GM10248 (cell line): Measurements from ENCODE around the gene ZNF175.
A peak's percentile ranks its signal among the peaks of the same experiment; 100 is the strongest.

ENCODE experiments used
- CTCF ChIA-PET: fragments of 300-600 bp; sonication (Branson Sonifier 250); formaldehyde crosslinking; extraction: SDS; loops from one replicate; lab custom pipeline; 2021; ENCODE audit warnings: antibody characterized with exemption; lab: Yijun Ruan, JAX
- POLR2A ChIA-PET: fragments of 350-650 bp; sonication (Branson Sonifier 250); formaldehyde crosslinking; extraction: SDS; loops from one replicate; lab custom pipeline; 2020; ENCODE audit warnings: antibody characterized with exemption; lab: Yijun Ruan, JAX
- DNase-seq: peaks from one replicate; pipeline ENCODE4 v3.0.0; 2012; ENCODE audit errors: extremely low spot score
- CTCF ChIP-seq: IDR thresholded peaks from 2 replicates; pipeline ENCODE4 v1.5.1; 2012; ENCODE audit warnings: mild to moderate bottlenecking, low read depth; ENCODE audit errors: extremely low read depth, missing control alignments, control extremely low read depth

Gene ZNF175

GRCh38 chr19:51566489-51567100 lies 4.5 kb upstream of the ZNF175 start:
- POLR2A ChIA-PET = no interaction called here

GRCh38 chr19:51567583-51567982 lies 3.5 kb upstream of the ZNF175 start:
- TF ChIP-seq CTCF = no peak
- DNase-seq = no peak
- CTCF ChIA-PET = no interaction called here
- POLR2A ChIA-PET = no interaction called here

More at GRCh38 chr19:51566489-51567100, 4.5 kb upstream of the ZNF175 start:
- CTCF ChIA-PET = interaction anchor here (0.9 to 1.9 kb wide), 5 partner anchors 11 to 170 kb away, joined by 3 to 6 read pairs (median 4); no protein-coding TSS in a partner anchor
- no peak for DNase-seq
- no peak for TF ChIP-seq CTCF

GRCh38 chr19:51568456-51568855 lies 2.6 kb upstream of the ZNF175 start:
- no peak for TF ChIP-seq CTCF
- POLR2A ChIA-PET = no interaction called here
- CTCF ChIA-PET = no interaction called here
- DNase-seq = no peak

- DNase-seq = no peak
- ChIA-PET CTCF (interaction anchor here (1.1 kb wide), 1 partner anchor 37 kb away, joined by 4 read pairs; no protein-coding TSS in a partner anchor), POLR2A (no interaction called here)
- no peak for TF ChIP-seq CTCF
Observed at GRCh38 chr19:51571599-51571998, 516 bp downstream of the ZNF175 start.

- CTCF ChIA-PET = interaction anchor here (0.7 to 1.3 kb wide), 8 partner anchors 10 to 174 kb away, joined by 3 to 7 read pairs (median 3); no protein-coding TSS in a partner anchor
- POLR2A ChIA-PET = no interaction called here
- no peak for TF ChIP-seq CTCF
- peak; percentile 40 for DNase-seq
Observed at GRCh38 chr19:51572410-51572809, 1.3 kb downstream of the ZNF175 start.

GRCh38 chr19:51572908-51573307 lies 1.8 kb downstream of the ZNF175 start:
- CTCF ChIA-PET = interaction anchor here (0.7 to 1.3 kb wide), 8 partner anchors 10 to 174 kb away, joined by 3 to 7 read pairs (median 3); no protein-coding TSS in a partner anchor

More at GRCh38 chr19:51572908-51573307, 1.8 kb downstream of the ZNF175 start:
- TF ChIP-seq CTCF = no peak
- POLR2A ChIA-PET = no interaction called here
- no peak for DNase-seq
